CD8-positive, alpha-beta memory T cell (primary cell): Measurements from ENCODE around the gene RGS6. TPM values are rescaled to one million over a fixed set of nuclear protein-coding genes. Genes with fewer than 3 reads are reported as not detected.

ENCODE experiments used
- CTCF ChIA-PET: fragments of 350-600 bp; sonication (Branson Sonifier 250); formaldehyde crosslinking; loops from one replicate; lab custom pipeline; 2021; ENCODE audit warnings: antibody characterized with exemption; lab: Charles Lee
- POLR2A ChIA-PET: fragments of 350-600 bp; sonication (Branson Sonifier 250); formaldehyde crosslinking; loops from one replicate; lab custom pipeline; 2021; ENCODE audit warnings: antibody characterized with exemption; lab: Charles Lee
- DNase-seq, 5 donors: peaks; one replicate each; pipeline versions ENCODE4 v3.0.0 to v3.0.0-alpha.2; 2020 to 2022; ENCODE audit warnings: mixed read lengths in 1 of 5
- H3K27ac ChIP-seq: one replicate; pipeline ENCODE4 v1.7.0; 2013; ENCODE audit warnings: low read depth, mild to moderate bottlenecking, low read length, moderate library complexity
- H3K27me3 ChIP-seq: 2 replicates; pipeline ENCODE4 v1.7.0; 2013; ENCODE audit warnings: low read length, mild to moderate bottlenecking; ENCODE audit not compliant: insufficient read depth, poor library complexity, severe bottlenecking
- H3K36me3 ChIP-seq: 2 replicates; pipeline ENCODE4 v1.7.0; 2013; ENCODE audit warnings: mild to moderate bottlenecking, low read length, moderate library complexity; ENCODE audit not compliant: insufficient read depth
- H3K4me1 ChIP-seq: 2 replicates; pipeline ENCODE4 v1.7.0; 2013; ENCODE audit warnings: mild to moderate bottlenecking, low read length, moderate library complexity; ENCODE audit not compliant: insufficient read depth
- H3K4me3 ChIP-seq: 2 replicates; pipeline ENCODE4 v1.7.0; 2013; ENCODE audit warnings: mild to moderate bottlenecking, low read length
- H3K9me3 ChIP-seq: 2 replicates; pipeline ENCODE4 v1.7.0; 2013; ENCODE audit warnings: mild to moderate bottlenecking, low read length
- H3K27ac Mint-ChIP-seq, 8 donors: one replicate each; pipeline ENCODE4 v1.8.0; 2020 to 2021; ENCODE audit warnings: mixed read lengths in 8 of 8, mild to moderate bottlenecking in 6 of 8, inconsistent platforms in 3 of 8, moderate library complexity in 3 of 8
- H3K27me3 Mint-ChIP-seq, 2 donors: one replicate each; pipeline ENCODE4 v1.8.0; 2020 to 2021; ENCODE audit warnings: mixed read lengths in 2 of 2, mild to moderate bottlenecking in 1 of 2, moderate library complexity in 1 of 2
- H3K36me3 Mint-ChIP-seq, 3 donors: one replicate each; pipeline ENCODE4 v1.8.0; 2020 to 2021; ENCODE audit warnings: mixed read lengths in 3 of 3, inconsistent platforms in 1 of 3, mild to moderate bottlenecking in 1 of 3
- H3K4me1 Mint-ChIP-seq, 3 donors: one replicate each; pipeline ENCODE4 v1.8.0; 2020 to 2021; ENCODE audit warnings: mixed read lengths in 3 of 3, inconsistent platforms in 1 of 3, mild to moderate bottlenecking in 1 of 3
- H3K4me3 Mint-ChIP-seq, 7 donors: one replicate each; pipeline ENCODE4 v1.8.0; 2020 to 2021; ENCODE audit warnings: mixed read lengths in 7 of 7, mild to moderate bottlenecking in 6 of 7, moderate library complexity in 4 of 7, inconsistent platforms in 2 of 7
- H3K9me3 Mint-ChIP-seq, 5 donors: one replicate each; pipeline ENCODE4 v1.8.0; 2020 to 2022; ENCODE audit warnings: mixed read lengths in 5 of 5, mild to moderate bottlenecking in 3 of 5, moderate library complexity in 2 of 5, inconsistent platforms in 1 of 5
- polyA plus RNA-seq: library from polyadenylated mRNA; unstranded; fragments of 300-500 nt; fragmentation: Illumina TruSeq; gene quantifications from one replicate; pipeline ENCODE4 v1.2.3, GENCODE V29; 2021
- total RNA-seq, 2 experiments: library from RNA; stranded (reverse); gene quantifications; one replicate each; pipeline ENCODE4 v1.2.3, GENCODE V29; 2021

Gene RGS6
- total and polyA plus RNA-seq, 3 experiments from 2014 or later, result 0.60 to 0.88 TPM; not detected in 1

DNA sequence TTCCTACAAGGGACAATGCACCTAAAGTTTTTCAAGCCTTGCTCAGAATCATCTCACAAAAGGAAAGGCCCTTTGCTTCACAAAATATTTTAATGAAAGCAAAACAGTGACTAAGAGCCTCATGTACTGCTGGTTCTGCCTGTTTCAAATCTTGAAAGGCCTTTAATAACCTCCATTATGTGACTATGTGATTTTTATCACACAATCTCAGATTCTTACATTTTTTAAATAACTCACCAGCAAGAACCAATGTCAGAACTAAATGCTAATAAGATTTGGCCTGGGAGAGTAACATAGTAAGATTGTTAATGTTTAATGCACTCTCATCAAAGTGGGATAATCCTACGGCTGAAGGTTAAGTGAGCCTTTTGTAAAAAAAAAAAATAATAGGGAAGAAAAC lies 378.9 kb downstream of the RGS6 start:
- Histone ChIP-seq H3K36me3 (no peaks in the 10 kb centered on the region), H3K9me3 (no peaks in the 10 kb centered on the region), H3K27me3 (no peaks in the 10 kb centered on the region), H3K27ac (no peak overlapping the region), H3K4me3 (no peak overlapping the region), H3K4me1 (no peaks in the 10 kb centered on the region)
- Mint-ChIP-seq H3K4me3 (no peak overlapping the region), H3K36me3 (peaks cover 0 to under 1% (median 0%) of the 10 kb centered on the region in 3 donors), H3K27me3 (peaks cover 5 to 66% of the 10 kb centered on the region in 2 donors), H3K9me3 (peaks cover 2 to 6% (median 3%) of the 10 kb centered on the region in 5 donors), H3K27ac (no peak overlapping the region), H3K4me1 (no peaks in the 10 kb centered on the region)
- no peak for DNase-seq
- POLR2A ChIA-PET, result no interaction called here
- CTCF ChIA-PET, result no interaction called here

DNA sequence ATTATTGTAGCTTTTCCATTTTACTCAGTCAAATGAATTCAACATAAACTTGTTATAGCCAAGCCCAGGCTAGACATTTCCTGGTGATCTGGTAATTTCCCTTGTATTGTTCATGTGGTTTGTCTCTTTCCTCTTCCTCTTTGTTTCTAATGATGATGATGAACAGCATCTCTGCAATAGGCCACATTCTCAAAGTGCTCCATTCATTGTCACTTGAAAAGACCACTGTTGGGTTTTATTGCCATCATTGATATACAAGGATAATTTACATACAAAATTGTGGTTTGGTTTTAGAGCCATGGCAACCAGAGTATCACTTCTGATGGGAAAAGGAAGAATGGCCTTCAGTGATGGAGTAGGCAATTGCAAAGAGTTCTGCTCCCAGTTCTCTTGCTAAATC lies 379.3 kb downstream of the RGS6 start:
- Histone ChIP-seq H3K27ac (no peak overlapping the region), H3K4me1 (no peaks in the 10 kb centered on the region), H3K27me3 (no peaks in the 10 kb centered on the region), H3K4me3 (no peak overlapping the region), H3K9me3 (no peaks in the 10 kb centered on the region), H3K36me3 (no peaks in the 10 kb centered on the region)
- POLR2A ChIA-PET, result no interaction called here
- DNase-seq, result no peak
- Mint-ChIP-seq H3K4me1 (no peaks in the 10 kb centered on the region), H3K9me3 (peaks cover 2 to 4% (median 2%) of the 10 kb centered on the region in 5 donors), H3K4me3 (no peak overlapping the region), H3K36me3 (no peaks in the 10 kb centered on the region), H3K27ac (peak overlapping the region in 1 of 8 donors; percentile 44), H3K27me3 (peaks cover 5 to 63% of the 10 kb centered on the region in 2 donors)
- CTCF ChIA-PET, result no interaction called here

- ChIA-PET CTCF (no interaction called here), POLR2A (no interaction called here)
- Mint-ChIP-seq H3K4me3 (no peak overlapping the region), H3K9me3 (peaks cover 0 to 4% (median 3%) of the 10 kb centered on the region in 5 donors), H3K27ac (no peak overlapping the region), H3K36me3 (peaks cover 0 to 1% (median 0%) of the 10 kb centered on the region in 3 donors), H3K4me1 (no peaks in the 10 kb centered on the region), H3K27me3 (peaks cover 0 to 62% of the 10 kb centered on the region in 2 donors)
- H3K27ac ChIP-seq, result no peak overlapping the region
- H3K9me3 ChIP-seq, result no peaks in the 10 kb centered on the region
- H3K4me3 ChIP-seq, result no peak overlapping the region
- H3K27me3 ChIP-seq, result no peaks in the 10 kb centered on the region
- H3K4me1 ChIP-seq, result no peaks in the 10 kb centered on the region
- H3K36me3 ChIP-seq, result no peaks in the 10 kb centered on the region
- DNase-seq, result no peak
Measured at GRCh38 chr14:72314808-72315435, 382.7 kb downstream of the RGS6 start.

GRCh38 chr14:72315714-72316113 lies 383.5 kb downstream of the RGS6 start:
- POLR2A ChIA-PET, result no interaction called here
- CTCF ChIA-PET, result no interaction called here
- Mint-ChIP-seq H3K4me1 (no peaks in the 10 kb centered on the region), H3K27ac (no peak overlapping the region), H3K36me3 (peaks cover 0 to 1% (median 0%) of the 10 kb centered on the region in 3 donors), H3K27me3 (peaks cover 0 to 58% of the 10 kb centered on the region in 2 donors), H3K9me3 (peaks cover 0 to 4% (median 3%) of the 10 kb centered on the region in 5 donors), H3K4me3 (no peak overlapping the region)
- H3K9me3 ChIP-seq, result no peaks in the 10 kb centered on the region
- H3K4me1 ChIP-seq, result no peaks in the 10 kb centered on the region
- H3K27ac ChIP-seq, result no peak overlapping the region
- no peak overlapping the region for H3K4me3 ChIP-seq
- no peak for DNase-seq
- no peaks in the 10 kb centered on the region for H3K36me3 ChIP-seq
- H3K27me3 ChIP-seq, result no peaks in the 10 kb centered on the region

- H3K9me3 ChIP-seq, result no peaks in the 10 kb centered on the region
- no peaks in the 10 kb centered on the region for H3K36me3 ChIP-seq
- Mint-ChIP-seq H3K27ac (no peak overlapping the region), H3K4me1 (no peaks in the 10 kb centered on the region), H3K36me3 (peaks cover 0 to 1% (median 0%) of the 10 kb centered on the region in 3 donors), H3K27me3 (peaks cover 2 to 40% of the 10 kb centered on the region in 2 donors), H3K9me3 (peaks cover 0 to 4% (median 3%) of the 10 kb centered on the region in 5 donors), H3K4me3 (no peak overlapping the region)
- no peak for DNase-seq
- no peak overlapping the region for H3K4me3 ChIP-seq
- no peak overlapping the region for H3K27ac ChIP-seq
- no peaks in the 10 kb centered on the region for H3K4me1 ChIP-seq
- no peaks in the 10 kb centered on the region for H3K27me3 ChIP-seq
- ChIA-PET CTCF (no interaction called here), POLR2A (no interaction called here)
Measured at GRCh38 chr14:72318648-72319047, 386.4 kb downstream of the RGS6 start.

- POLR2A ChIA-PET, result no interaction called here
- CTCF ChIA-PET, result no interaction called here
- Mint-ChIP-seq H3K27me3 (peaks cover 3 to 28% of the 10 kb centered on the region in 2 donors), H3K36me3 (no peaks in the 10 kb centered on the region), H3K4me3 (no peak overlapping the region), H3K27ac (no peak overlapping the region), H3K4me1 (no peaks in the 10 kb centered on the region), H3K9me3 (no peaks in the 10 kb centered on the region)
- Histone ChIP-seq H3K27ac (no peak overlapping the region), H3K4me1 (no peaks in the 10 kb centered on the region), H3K36me3 (no peaks in the 10 kb centered on the region), H3K9me3 (no peaks in the 10 kb centered on the region), H3K4me3 (no peak overlapping the region), H3K27me3 (no peaks in the 10 kb centered on the region)
- DNase-seq, result no peak
Measured at GRCh38 chr14:72332046-72332445, 399.8 kb downstream of the RGS6 start.

- Mint-ChIP-seq H3K4me3 (no peak overlapping the region), H3K27ac (no peak overlapping the region), H3K4me1 (no peaks in the 10 kb centered on the region), H3K36me3 (no peaks in the 10 kb centered on the region), H3K9me3 (no peaks in the 10 kb centered on the region), H3K27me3 (peaks cover 3 to 29% of the 10 kb centered on the region in 2 donors)
- no peak for DNase-seq
- Histone ChIP-seq H3K27me3 (no peaks in the 10 kb centered on the region), H3K27ac (no peak overlapping the region), H3K9me3 (no peaks in the 10 kb centered on the region), H3K4me3 (no peak overlapping the region), H3K36me3 (no peaks in the 10 kb centered on the region), H3K4me1 (no peaks in the 10 kb centered on the region)
- ChIA-PET POLR2A (no interaction called here), CTCF (no interaction called here)
Measured at GRCh38 chr14:72332871-72333270, 400.6 kb downstream of the RGS6 start.

- Histone ChIP-seq H3K4me1 (no peaks in the 10 kb centered on the region), H3K9me3 (no peaks in the 10 kb centered on the region), H3K36me3 (no peaks in the 10 kb centered on the region), H3K27ac (no peak overlapping the region), H3K27me3 (no peaks in the 10 kb centered on the region), H3K4me3 (no peak overlapping the region)
- ChIA-PET POLR2A (no interaction called here), CTCF (no interaction called here)
- Mint-ChIP-seq H3K9me3 (no peaks in the 10 kb centered on the region), H3K4me1 (no peaks in the 10 kb centered on the region), H3K36me3 (no peaks in the 10 kb centered on the region), H3K27me3 (peaks cover 3 to 31% of the 10 kb centered on the region in 2 donors), H3K27ac (no peak overlapping the region), H3K4me3 (no peak overlapping the region)
- DNase-seq, result no peak
Measured at GRCh38 chr14:72333357-72333756, 401.1 kb downstream of the RGS6 start.
